Neutrophil (primary cell): ENCODE data around the gene CPED1.
"Not testable (repeated sequence)": the region's sequence is repeated elsewhere in the genome, so short reads cannot be mapped to it uniquely, and the experiment has no call there.

Source experiments
- H3K27ac ChIP-seq: fragments of 200-600 bp; sonication (generic); 2 replicates; pipeline ENCODE4 v1.5.1; 2016; ENCODE audit warnings: mild to moderate bottlenecking, moderate library complexity
- H3K27me3 ChIP-seq: fragments of 200-600 bp; sonication (generic); 2 replicates; pipeline ENCODE4 v1.6.0; 2016; ENCODE audit warnings: mild to moderate bottlenecking
- H3K36me3 ChIP-seq: fragments of 200-600 bp; sonication (generic); 2 replicates; pipeline ENCODE4 v1.5.1; 2017
- H3K4me1 ChIP-seq, 2 experiments: fragments of 200-600 bp in 1 of 2; sonication (generic) in 1 of 2; 1 replicate in 1 of 2; 2 replicates in 1 of 2; pipeline versions ENCODE4 v1.5.1 to v1.6.1; 2013 to 2016; ENCODE audit warnings: low read depth in 1 of 2, low read length in 1 of 2, mild to moderate bottlenecking in 1 of 2, moderate library complexity in 1 of 2; ENCODE audit not compliant: control insufficient read depth in 1 of 2, insufficient read depth in 1 of 2
- H3K4me3 ChIP-seq, 2 experiments: fragments of 200-600 bp in 1 of 2; sonication (generic) in 1 of 2; 1 replicate in 1 of 2; 2 replicates in 1 of 2; pipeline ENCODE4 v1.5.1; 2013 to 2016; ENCODE audit warnings: low read depth in 1 of 2, low read length in 1 of 2, mild to moderate bottlenecking in 1 of 2, moderate library complexity in 1 of 2
- H3K9me3 ChIP-seq: fragments of 200-600 bp; sonication (generic); 2 replicates; pipeline ENCODE4 v1.5.1; 2016
- CTCF ChIP-seq: fragments of 200-600 bp; sonication (generic); IDR thresholded peaks from 2 replicates; pipeline ENCODE4 v1.5.1; 2016; ENCODE audit warnings: antibody characterized with exemption

Gene CPED1

DNA sequence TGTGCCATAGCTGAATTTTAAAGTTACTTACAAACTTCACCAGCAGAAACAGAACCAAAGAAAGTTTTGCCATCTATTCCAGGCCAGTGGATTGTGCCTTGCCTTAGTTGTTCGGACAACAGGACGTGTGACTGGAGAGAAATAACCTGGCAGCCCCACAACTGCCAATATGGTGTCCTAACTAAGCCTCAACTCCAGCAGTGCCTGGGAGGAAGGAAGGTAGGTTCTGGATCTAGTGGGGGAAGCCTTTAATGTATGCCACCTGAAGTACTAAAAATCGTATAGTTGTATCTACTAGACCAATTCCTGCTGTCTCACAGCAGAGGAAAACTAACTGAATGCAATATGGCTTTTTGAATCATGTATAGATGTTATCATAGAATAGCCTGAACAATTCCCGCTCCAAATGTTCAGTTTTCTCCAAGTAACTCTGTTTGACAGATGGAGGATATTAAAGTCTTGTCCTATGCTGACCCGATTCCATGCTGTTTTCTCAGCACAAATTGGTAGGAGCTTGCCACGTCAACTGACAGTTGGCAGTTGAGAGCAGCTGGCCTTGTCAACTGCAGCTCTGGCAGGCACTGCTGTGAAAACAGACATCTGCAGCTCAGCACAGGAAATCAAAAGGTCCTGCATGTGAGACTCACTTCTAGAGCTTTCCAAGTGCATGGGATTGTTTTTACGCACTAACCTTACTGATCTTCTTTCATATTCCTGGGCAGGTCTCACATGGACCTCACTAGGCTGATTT lies 255.8 kb downstream of the CPED1 start:
- Histone ChIP-seq H3K9me3 (no peaks in the 10 kb centered on the region), H3K27ac (no peak overlapping the region), H3K36me3 (no peaks in the 10 kb centered on the region), H3K27me3 (no peaks in the 10 kb centered on the region), H3K4me1 (no peaks in the 10 kb centered on the region), H3K4me3 (no peak overlapping the region)
- no peak for TF ChIP-seq CTCF

GRCh38 chr7:121251367-121251766 lies 262.9 kb downstream of the CPED1 start:
- H3K36me3 ChIP-seq, result not testable (repeated sequence)

DNA sequence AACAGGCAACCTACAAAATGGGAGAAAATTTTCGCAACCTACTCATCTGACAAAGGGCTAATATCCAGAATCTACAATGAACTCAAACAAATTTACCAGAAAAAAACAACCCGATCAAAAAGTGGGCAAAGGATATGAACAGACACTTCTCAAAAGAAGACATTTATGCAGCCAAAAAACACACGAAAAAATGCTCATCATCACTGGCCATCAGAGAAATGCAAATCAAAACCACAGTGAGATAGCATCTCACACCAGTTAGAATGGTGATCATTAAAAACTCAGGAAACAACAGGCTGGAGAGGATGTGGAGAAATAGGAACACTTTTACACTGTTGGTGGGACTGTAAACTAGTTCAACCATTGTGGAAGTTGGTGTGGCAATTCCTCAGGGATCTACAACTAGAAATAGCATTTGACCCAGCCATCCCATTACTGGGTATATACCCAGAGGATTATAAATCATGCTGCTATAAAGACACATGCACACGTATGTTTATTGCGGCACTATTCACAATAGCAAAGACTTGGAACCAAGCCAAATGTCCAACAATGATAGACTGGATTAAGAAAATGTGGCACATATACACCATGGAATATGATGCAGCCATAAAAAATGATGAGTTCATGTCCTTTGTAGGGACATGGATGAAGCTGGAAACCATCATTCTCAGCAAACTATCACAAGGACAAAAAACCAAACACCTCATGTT lies 264.2 kb downstream of the CPED1 start:
- H3K9me3 ChIP-seq, H3K27me3 ChIP-seq, H3K4me1 ChIP-seq, H3K27ac ChIP-seq, H3K36me3 ChIP-seq, H3K4me3 ChIP-seq: not testable (repeated sequence)

More at GRCh38 chr7:121251367-121251766, 262.9 kb downstream of the CPED1 start:
- not testable (repeated sequence) for H3K4me3 ChIP-seq, H3K27me3 ChIP-seq, H3K27ac ChIP-seq, H3K4me1 ChIP-seq, H3K9me3 ChIP-seq

GRCh38 chr7:121259826-121260225 lies 271.3 kb downstream of the CPED1 start:
- Histone ChIP-seq H3K4me3 (no peak overlapping the region), H3K4me1 (no peaks in the 10 kb centered on the region), H3K27me3 (no peaks in the 10 kb centered on the region), H3K27ac (no peak overlapping the region), H3K9me3 (no peaks in the 10 kb centered on the region), H3K36me3 (no peaks in the 10 kb centered on the region)
- TF ChIP-seq CTCF, result no peak

GRCh38 chr7:121261207-121261884 lies 272.8 kb downstream of the CPED1 start:
- TF ChIP-seq CTCF, result no peak
- Histone ChIP-seq H3K9me3 (no peaks in the 10 kb centered on the region), H3K4me3 (no peak overlapping the region), H3K36me3 (no peaks in the 10 kb centered on the region), H3K27me3 (no peaks in the 10 kb centered on the region), H3K4me1 (no peaks in the 10 kb centered on the region), H3K27ac (no peak overlapping the region)

DNA sequence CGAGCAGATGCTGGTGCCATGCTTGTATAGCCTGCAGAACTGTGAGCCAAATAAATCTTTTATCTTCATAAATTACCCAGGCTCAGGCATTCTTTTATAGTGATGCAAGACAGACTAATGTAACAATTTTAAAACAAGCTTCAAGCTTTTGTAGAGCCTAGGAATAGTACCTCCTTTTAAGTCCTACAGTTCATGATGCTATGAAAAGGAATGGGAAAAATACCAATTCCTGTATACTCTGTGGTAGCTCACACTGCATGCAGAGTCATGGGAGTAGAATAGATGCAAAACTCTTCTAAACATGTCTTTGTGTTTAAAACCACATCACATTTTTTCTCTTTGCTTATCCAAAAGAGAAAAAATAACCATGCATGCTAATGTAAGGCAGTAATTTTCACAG lies 273.7 kb downstream of the CPED1 start:
- no peaks in the 10 kb centered on the region for H3K27me3 ChIP-seq
- no peak overlapping the region for H3K27ac ChIP-seq
- TF ChIP-seq CTCF, result no peak
- no peak overlapping the region for H3K4me3 ChIP-seq
- H3K36me3 ChIP-seq, result no peaks in the 10 kb centered on the region
- no peaks in the 10 kb centered on the region for H3K4me1 ChIP-seq
- no peaks in the 10 kb centered on the region for H3K9me3 ChIP-seq
